Body of pancreas (tissue), 4 donors: Measurements from ENCODE around the gene SEC23IP. TPM values are rescaled to one million over a fixed set of nuclear protein-coding genes. Genes with fewer than 3 reads are reported as not detected.
"Not testable (repeated sequence)": the region's sequence is repeated elsewhere in the genome, so short reads cannot be mapped to it uniquely, and the experiment has no call there.

Source experiments
- ATAC-seq: fragments of 150-250 bp; one replicate; pipeline ENCODE4 v1.9.1; 2016
- DNase-seq, 4 donors: peaks; one replicate each; pipeline ENCODE4 v3.0.0-alpha.2; 2019
- H3K27ac ChIP-seq, 4 donors: fragments of 200-600 bp; sonication (generic); 1 replicate in 3 of 4; 2 replicates in 1 of 4; pipeline versions ENCODE4 v1.5.1 to v1.6.1; 2016 to 2019; ENCODE audit warnings: mild to moderate bottlenecking in 1 of 4, mixed read lengths in 1 of 4, moderate library complexity in 1 of 4
- H3K27me3 ChIP-seq, 2 donors: fragments of 200-600 bp; sonication (generic); one replicate each; pipeline ENCODE4 v1.6.0; 2016; ENCODE audit warnings: mild to moderate bottlenecking in 1 of 2
- H3K36me3 ChIP-seq, 2 donors: fragments of 200-600 bp; sonication (generic); replicated peaks in 1 of 2; 2 replicates each; pipeline ENCODE4 v1.5.1; 2016; ENCODE audit warnings: low read depth in 2 of 2; ENCODE audit not compliant: insufficient read depth in 1 of 2
- H3K4me1 ChIP-seq: fragments of 200-600 bp; sonication (generic); one replicate; pipeline ENCODE4 v1.6.0; 2016
- H3K4me3 ChIP-seq, 2 donors: fragments of 200-600 bp; sonication (generic); 1 replicate in 1 of 2; 2 replicates in 1 of 2; pipeline ENCODE4 v1.5.1; 2016 to 2019
- H3K9me3 ChIP-seq, 3 donors: fragments of 200-600 bp; sonication (generic); 1 replicate in 2 of 3; 2 replicates in 1 of 3; pipeline ENCODE4 v1.5.1; 2016
- POLR2A ChIP-seq, 3 donors: fragments of 450-650 bp; IDR thresholded peaks; one replicate each; pipeline ENCODE4 v1.6.1; 2016; ENCODE audit warnings: antibody characterized with exemption in 3 of 3, mild to moderate bottlenecking in 2 of 3
- WGBS, 2 donors: methylation state at CpG; one replicate each; pipeline ENCODE4 v1.1.5; 2017; 5-methylcytosine and 5-hydroxymethylcytosine counted together
- intact Hi-C: fragments of 100-400 bp; cut with DNase I; formaldehyde crosslinking; loops from one replicate; pipeline ENCODE4 v1.15.1; 2023
- total RNA-seq, 2 donors: library from RNA; depleted of rRNA; stranded (reverse); fragments of >200 nt; gene quantifications; one replicate each; pipeline ENCODE4 v1.1.0, GENCODE V29; 2016
- TF ChIP-seq, protein P1 (sequence below), 7 experiments: fragments of 450-650 bp in 4 of 7; fragments of 200-600 bp in 3 of 7; sonication (generic) in 3 of 7; IDR thresholded peaks; one replicate each; pipeline ENCODE4 v1.5.1; 2016 to 2019; ENCODE audit warnings: antibody characterized with exemption in 7 of 7

The SEC23IP gene
- total RNA-seq, 2 donors from 2014 or later = 10.1 to 24.1 TPM

DNA sequence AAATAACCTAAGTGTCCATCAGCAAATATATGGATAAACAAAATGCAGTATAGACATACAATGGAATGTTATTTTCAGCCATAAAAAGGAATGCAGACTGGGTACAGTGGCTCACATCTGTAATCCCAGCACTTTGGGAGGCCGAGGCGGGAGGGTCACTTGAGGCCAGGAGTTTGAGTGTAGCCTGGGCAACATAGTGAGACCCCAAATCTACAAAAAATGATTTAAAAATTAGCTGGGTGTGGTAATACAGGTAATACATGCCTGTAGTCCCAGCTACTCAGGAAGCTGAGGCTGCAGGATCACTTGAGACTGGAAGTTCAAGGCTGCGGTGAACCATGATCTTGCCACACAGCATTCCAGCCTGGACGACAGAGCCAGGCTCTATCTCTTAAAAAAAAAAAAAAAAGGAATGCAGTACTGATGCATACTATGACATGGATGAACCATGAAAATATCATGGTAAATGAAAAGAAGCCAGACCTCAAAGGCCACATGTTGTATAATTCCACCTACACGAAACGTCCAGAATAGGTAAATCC, 26.8 kb upstream of the SEC23IP start:
- intact Hi-C loops = loop anchor here (10.0 kb wide), 1 partner anchor 121 kb away; no protein-coding TSS in a partner anchor
- DNase-seq (no peak), ATAC-seq (no peak)
- Histone ChIP-seq H3K36me3 (no peaks in the 10 kb centered on the region), H3K9me3 (no peaks in the 10 kb centered on the region), H3K27ac (no peak overlapping the region), H3K4me3 (no peak overlapping the region), H3K4me1 (peaks cover 18% of the 10 kb centered on the region), H3K27me3 (no peaks in the 10 kb centered on the region)
- WGBS, 2 donors = 85 to 87% methylated on average over 6 of the region's 6 CpGs
- TF ChIP-seq, protein P1, sequence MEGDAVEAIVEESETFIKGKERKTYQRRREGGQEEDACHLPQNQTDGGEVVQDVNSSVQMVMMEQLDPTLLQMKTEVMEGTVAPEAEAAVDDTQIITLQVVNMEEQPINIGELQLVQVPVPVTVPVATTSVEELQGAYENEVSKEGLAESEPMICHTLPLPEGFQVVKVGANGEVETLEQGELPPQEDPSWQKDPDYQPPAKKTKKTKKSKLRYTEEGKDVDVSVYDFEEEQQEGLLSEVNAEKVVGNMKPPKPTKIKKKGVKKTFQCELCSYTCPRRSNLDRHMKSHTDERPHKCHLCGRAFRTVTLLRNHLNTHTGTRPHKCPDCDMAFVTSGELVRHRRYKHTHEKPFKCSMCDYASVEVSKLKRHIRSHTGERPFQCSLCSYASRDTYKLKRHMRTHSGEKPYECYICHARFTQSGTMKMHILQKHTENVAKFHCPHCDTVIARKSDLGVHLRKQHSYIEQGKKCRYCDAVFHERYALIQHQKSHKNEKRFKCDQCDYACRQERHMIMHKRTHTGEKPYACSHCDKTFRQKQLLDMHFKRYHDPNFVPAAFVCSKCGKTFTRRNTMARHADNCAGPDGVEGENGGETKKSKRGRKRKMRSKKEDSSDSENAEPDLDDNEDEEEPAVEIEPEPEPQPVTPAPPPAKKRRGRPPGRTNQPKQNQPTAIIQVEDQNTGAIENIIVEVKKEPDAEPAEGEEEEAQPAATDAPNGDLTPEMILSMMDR (IDR thresholded peaks at IDR 0.05) = no peak
- TF ChIP-seq POLR2A (IDR thresholded peaks at IDR 0.05) = no peak

DNA sequence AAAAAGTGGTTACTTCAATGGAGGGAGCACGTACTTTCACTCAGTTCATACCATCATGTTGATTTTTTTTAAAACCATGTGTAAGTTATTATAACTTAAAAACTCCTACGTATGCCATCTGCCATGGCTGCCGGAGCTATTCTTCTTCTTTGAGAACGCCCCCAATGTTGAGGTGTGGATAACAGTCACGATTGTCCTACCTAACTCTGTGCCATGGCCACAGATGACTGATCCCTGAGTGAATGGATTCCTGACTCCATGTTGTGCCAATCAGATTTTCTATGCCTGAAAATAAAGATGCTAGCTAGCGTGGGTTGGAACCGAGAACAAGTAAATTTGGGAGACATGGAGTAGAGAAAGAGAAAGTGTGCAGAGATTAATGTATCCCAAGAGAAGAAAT, 25.2 kb upstream of the SEC23IP start:
- Histone ChIP-seq H3K27ac (no peak overlapping the region), H3K4me3 (no peak overlapping the region), H3K4me1 (peaks cover 27% of the 10 kb centered on the region), H3K36me3 (no peaks in the 10 kb centered on the region), H3K9me3 (no peaks in the 10 kb centered on the region), H3K27me3 (no peaks in the 10 kb centered on the region)
- no peak for ATAC-seq
- WGBS, 2 donors = 75 to 85% methylated on average over 7 of the region's 7 CpGs
- TF ChIP-seq, protein P1 (IDR thresholded peaks at IDR 0.05) = no peak
- TF ChIP-seq POLR2A (IDR thresholded peaks at IDR 0.05) = no peak
- intact Hi-C loops = loop anchor here (10.0 kb wide), 1 partner anchor 123 kb away; no protein-coding TSS in a partner anchor
- no peak for DNase-seq

DNA sequence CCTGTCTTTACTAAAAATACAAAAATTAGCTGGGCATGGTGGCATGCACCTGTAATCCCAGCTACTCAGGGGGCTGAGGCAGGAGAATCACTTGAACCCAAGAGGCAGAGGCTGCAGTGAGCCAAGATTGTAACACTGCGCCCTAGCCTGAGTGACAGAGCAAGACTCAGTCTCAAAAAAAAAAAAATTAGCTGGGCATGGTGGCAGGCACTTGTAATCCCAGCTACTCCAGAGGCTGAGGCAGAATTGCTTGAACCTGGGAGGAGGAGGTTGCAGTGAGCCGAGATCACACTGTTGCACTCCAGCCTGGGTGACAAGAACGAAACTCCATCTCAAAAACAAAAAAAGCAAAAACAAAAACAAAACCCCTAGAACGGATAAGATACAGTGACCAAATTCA, 23.1 kb upstream of the SEC23IP start:
- not testable (repeated sequence) for ATAC-seq
- intact Hi-C loops = loop anchor here (10.0 kb wide), 1 partner anchor 125 kb away; no protein-coding TSS in a partner anchor

DNA sequence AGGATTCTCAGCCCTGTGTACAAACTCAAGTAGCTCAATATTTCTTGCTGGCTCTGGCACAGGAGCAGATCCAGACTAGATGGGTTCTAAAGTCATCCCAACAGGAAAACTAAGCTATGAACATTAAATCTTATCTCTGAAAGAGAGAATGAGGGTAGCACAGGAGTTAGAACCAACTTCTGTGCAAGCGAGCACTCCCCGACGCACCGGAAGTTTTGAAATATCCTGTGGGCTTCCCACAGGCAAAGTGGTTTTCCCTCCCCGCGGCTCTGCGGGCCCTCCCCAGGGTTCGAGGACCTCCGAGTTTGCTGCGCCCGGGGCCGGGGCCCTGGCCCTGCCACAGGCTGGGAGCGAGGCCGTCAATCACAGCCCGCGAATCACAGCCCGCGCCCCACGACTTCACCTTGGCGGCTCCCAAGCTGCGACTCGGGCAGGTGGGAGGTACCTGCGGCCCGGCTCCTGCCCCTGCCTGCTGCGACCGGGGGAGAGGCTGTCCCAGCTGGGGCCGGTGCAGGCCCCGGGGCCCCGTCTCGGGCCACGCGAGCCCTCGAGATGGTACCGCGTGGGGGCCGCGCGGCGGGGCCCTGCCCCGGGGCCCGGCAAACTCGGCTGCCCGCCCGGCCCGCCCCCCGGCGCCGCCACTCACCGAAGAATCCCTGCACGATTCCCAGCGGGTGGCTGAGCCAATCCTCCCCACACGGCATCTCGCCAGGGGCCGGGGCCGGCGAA, 20.5 kb upstream of the SEC23IP start:
- Histone ChIP-seq H3K36me3 (no peaks in the 10 kb centered on the region), H3K9me3 (no peaks in the 10 kb centered on the region), H3K4me3 (peak overlapping the region; percentile 16 to 82), H3K4me1 (peaks cover 35% of the 10 kb centered on the region), H3K27ac (peak overlapping the region; percentile 73 to 94 (median 84)), H3K27me3 (no peaks in the 10 kb centered on the region)
- WGBS, 2 donors = 0% methylated on average over 10 to 55 of the region's 56 CpGs
- TF ChIP-seq, protein P1 (IDR thresholded peaks at IDR 0.05) = no peak
- peak in 2 of 3 donors; percentile 19 to 27 for TF ChIP-seq POLR2A (IDR thresholded peaks at IDR 0.05)
- intact Hi-C loops = no loop called here
- ATAC-seq = peak; percentile 66
- peak; percentile 68 to 85 (median 74) for DNase-seq

More for the DNA sequence above, 23.1 kb upstream of the SEC23IP start:
- not testable (repeated sequence) for H3K9me3 ChIP-seq, H3K27ac ChIP-seq, DNase-seq, H3K4me3 ChIP-seq, H3K27me3 ChIP-seq, H3K36me3 ChIP-seq
- 78 to 89% methylated on average over 4 of the region's 4 CpGs for WGBS, 2 donors
- H3K4me1 ChIP-seq = peaks cover 35% of the 10 kb centered on the region

DNA sequence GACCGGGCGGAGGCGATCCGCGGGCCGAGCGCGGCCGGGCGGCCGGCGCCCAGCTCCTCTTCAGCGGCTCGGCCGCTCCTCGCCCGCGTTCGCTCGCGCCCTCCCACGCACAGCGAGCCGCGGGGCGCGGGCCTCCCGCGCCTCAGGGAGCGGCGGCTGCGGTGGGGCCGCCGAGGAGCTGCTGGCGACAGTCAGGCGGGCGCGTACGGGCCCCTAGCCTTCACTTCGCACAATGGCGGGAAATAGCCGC, 20.0 kb upstream of the SEC23IP start, which contains the start of gene MCMBP:
Gene MCMBP (minus strand): TSS at position 234 of the 250 bp plus-strand sequence. CDS start 259 bp downstream, outside the sequence.
- Histone ChIP-seq H3K4me1 (peaks cover 35% of the 10 kb centered on the region), H3K27ac (peak within 1 kb of the TSS; percentile 73 to 94 (median 84)), H3K27me3 (no peaks in the 10 kb centered on the region), H3K9me3 (no peaks in the 10 kb centered on the region), H3K4me3 (peak within 1 kb of the TSS; percentile 58 to 82), H3K36me3 (no peaks in the 10 kb centered on the region)
- DNase-seq = no peak
- ATAC-seq = peak; percentile 30
- intact Hi-C loops = no loop called here
- TF ChIP-seq, protein P1 (IDR thresholded peaks at IDR 0.05) = no peak
- peak in 1 of 3 donors; percentile 72 for TF ChIP-seq POLR2A (IDR thresholded peaks at IDR 0.05)
- 1% methylated on average over 41 of the region's 42 CpGs; no CpG with 5 or more reads in 1 of the 2 donors for WGBS, 2 donors
